CD4-positive, alpha-beta T cell treated with Interleukin-2 at 100 ng/mL for 4 hours (primary cell): ENCODE measurements around the gene KLC4.
"Not testable (repeated sequence)": the region's sequence is repeated elsewhere in the genome, so short reads cannot be mapped to it uniquely, and the experiment has no call there.

ENCODE experiments used
- DNase-seq: peaks from one replicate; pipeline ENCODE4 v3.0.0-alpha.2; 2020; ENCODE audit warnings: low spot score

KLC4 gene

DNA sequence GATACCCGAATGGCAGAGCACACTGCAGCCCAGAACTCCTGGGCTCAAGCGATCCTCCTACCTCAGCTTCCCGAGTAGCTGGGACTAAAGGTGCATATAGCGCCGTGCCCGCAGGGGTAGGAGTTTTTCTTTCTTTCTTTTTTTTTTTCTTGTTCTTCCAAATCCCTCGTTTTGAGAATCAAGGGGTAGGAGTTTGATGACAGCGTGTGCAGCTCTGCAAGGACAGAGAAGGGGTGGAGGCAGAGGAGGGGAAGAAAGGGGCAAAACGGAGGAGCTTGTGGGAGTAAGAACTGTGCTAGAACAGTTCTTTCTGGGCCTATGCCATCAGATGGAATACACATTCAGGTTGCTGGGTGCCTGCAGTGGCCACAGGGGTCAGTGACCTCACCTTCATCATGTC is 22.7 kb upstream of the KLC4 start:
- no peak for DNase-seq

DNA sequence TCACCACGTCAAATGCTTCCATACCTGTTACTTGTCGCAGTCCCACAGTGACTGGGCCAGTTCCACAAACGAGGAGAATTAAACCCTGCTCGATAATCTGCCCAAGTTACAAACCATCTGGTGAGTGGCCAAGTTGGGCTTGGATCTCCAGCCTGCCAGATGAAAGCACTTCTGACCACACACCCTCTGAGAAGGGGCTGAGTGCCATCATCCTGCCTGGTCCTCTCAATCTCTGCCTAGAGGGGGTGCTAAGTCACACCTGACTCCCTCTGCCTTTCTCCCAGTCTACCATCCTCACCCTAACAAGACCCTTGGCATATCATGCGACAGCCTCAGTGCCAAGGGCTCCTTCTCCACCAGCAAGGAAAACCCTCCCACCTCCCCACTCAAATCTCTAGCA is 22.2 kb upstream of the KLC4 start:
- no peak for DNase-seq

DNA sequence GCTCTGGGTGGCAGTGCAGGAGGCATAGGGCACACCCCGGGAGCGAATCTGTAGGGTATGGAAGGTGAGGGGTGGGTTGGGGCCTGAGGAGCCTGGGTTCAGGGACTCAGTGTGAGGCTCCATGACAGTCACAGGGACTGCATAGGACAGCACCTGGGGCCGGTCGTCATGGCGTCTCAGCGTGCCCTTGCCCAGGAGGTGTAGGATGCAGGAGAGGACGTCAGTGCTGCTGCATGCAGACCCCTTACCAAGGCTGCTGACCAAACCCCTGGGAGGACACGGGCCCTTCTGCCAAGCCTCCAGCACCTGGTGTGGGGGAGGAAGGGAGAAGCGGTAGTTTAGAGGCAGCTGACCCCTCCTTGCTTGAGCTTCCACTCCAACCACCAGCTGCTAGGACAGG is 21.7 kb upstream of the KLC4 start:
- DNase-seq, result no peak

DNA sequence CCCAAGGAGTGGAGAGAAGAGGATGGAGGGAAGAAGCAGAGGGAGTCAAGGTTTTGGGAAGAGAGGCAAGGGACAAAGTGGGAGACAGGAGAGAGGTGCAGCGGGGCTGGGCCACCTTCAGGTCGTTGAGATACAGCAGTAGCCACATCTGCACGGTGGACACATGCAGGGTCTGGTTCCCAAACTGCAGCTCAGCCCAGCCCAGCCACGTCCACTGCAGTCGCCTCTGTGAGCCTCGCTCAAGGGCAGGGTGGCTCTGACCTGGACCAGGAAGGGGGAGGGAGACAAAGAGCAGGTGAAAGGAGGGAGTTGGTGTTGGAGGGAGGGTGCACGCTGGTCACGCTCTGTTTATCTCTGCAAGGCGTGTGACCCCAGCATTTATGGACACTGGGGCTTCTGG is 20.7 kb upstream of the KLC4 start:
- DNase-seq, result no peak

DNA sequence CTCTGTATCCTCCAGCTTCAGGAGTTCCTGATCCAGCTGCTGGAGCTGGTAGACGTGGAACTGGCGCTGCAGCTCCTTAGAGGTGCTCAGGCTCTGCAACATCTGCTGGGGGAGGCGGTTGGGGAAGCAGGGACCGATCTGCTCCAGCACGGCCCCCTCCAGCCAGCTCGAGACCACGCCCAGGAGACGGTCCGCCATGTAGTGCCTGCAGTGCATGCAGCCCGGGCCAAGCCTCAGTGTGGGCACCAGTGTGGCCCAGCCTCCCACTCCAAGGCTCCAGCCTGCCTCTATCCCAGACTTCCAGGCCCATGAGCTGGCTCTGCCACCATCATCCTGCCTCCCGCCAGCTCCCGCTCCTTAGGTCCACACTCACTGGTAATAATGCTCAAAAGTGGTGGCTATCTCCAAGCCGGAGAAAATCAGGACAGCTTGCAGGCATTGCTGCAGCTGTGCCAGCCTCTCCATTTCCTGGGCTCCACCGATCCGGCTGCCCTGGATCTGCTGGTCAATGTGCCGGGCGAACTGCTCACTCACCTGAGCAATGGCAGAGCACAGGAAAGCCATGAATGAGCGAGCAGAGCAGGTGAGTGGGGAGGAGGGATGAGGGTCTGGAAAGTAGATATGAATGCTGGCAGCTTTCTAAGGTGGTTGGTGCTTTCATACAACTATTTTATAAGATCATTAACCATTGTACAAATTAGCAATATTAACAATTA is 18.7 kb upstream of the KLC4 start:
- no peak for DNase-seq

DNA sequence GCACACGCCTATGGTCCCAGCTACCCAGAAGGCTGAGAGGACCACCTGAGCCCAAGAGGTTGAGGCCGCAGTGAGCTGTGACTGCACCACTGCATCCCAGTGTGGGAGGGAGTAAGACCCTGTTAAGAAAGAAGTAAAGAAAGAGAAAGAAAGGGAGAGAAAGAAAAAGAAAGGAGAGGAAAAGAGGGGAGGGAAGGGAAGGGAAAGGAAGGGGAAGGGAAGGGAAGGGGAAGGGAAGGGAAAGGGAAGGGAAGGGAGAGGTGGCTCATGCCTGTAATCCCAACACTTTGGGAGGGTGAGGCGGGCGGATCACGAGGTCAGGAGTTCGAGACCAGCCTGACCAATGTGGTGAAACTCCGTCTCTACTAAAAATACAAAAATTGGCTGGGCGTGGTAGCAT is 18.0 kb upstream of the KLC4 start:
- not testable (repeated sequence) for DNase-seq

DNA sequence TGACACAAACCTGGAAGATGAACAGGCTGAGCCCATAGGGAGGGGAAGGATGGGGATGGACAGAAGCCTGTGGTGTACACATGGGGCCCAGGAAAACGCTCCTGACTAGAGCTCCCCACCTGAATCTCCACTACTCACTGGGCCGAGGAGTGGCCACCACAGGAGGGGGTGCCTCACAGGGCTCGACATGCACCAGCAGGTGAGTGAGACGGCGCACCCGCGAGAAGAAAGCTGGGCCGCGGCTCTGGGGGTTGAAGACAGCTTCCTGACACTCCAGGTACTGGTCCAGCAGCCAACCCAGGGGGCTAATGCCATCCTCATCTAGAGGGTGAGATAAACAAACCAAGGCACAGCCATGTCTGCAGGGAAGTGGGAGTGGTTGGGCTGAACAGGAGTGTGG is 16.1 kb upstream of the KLC4 start:
- DNase-seq, result no peak

DNA sequence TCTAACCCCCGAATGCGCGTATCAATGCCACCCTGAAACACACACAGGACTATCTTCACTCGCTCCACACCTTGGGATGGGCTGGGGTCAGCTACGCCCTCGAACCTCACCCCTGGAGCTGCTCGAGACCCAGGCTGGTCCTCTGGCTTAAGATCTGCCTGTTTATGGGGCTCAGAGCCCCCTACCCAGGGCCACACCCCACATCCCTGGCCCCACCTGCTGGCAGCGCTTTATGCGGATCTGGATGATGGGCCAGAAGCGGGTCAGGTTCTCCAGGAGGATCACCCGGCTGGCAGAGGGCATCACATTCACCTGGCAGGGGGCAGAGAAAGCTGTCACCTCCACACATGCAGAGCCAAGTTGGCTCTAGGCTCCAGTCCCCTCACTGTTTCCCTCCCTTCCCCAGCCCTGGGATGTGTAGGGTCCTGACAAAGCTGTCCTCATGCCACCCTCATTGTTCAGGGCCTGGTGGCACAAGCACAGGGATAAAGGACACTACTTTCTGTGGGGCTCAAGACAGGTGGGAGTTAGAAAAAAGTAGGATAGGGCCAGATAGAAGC is 14.0 kb upstream of the KLC4 start:
- DNase-seq, result no peak

DNA sequence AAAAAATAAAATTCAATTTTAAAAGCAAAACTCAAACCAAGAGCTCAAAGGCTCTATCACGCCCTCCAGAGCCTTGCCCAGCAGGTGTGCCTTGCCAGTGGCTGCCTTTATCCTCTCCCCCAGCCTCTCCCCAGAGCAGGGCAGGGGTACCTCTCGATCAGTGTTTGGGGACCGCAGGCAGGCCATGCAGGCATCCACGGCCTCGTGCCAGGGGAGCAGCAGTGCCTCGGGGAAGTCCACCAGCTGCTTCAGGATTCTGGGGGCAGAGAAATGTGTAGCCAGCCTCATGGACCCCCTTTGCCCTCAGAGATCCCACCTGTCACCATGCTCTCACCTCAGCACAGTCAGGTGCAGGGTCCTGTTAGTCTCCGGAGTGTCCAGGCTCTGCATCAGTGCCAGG is 11.4 kb upstream of the KLC4 start:
- no peak for DNase-seq

DNA sequence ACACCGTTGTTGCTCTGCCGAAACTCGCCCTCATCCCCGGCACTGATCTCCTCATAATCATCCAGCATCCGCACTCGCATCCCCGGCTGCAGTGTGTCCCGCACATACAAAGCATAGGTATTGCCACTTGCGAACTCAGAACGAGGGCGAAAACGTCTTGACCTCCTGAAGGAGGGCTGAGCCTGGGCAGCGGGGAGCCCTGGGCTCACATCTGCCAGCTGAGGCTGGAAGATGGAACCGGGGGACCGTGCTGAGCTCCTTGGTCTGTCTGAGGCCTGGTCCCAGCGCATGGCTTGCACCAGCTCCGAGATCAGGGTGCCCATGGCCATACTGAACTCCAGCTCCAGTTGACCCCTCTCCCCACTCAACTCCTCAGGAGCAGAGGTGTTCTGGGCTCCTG is 8.4 kb upstream of the KLC4 start:
- no peak for DNase-seq

DNA sequence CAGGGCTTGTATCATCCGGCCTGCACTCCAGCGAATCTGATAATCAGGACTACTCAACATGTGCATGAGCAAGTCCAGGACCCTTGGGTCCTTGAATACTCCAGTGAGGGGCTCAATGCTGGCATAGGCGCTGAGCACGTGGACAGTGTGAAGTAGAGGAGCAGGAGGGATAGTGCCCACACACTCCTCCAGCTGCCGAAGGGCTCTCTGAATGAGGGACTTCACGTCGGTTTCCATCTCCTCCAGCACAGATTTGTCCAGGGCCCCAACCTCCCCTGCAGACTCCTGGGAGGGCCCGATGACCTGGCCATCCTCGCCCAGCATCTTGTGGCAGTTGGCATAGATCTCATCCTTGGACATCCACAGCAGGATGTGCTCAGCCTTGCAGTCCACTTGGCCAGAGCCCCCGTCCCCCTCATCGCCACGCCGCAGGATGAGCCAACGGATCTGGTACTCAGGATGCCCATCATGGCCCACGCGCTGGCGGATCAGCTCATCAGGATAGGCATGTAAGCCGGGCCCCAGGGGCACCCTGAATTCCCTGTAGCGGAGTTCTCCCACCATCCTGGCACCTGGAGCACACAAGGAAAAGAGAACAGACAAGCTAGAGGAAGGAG is 7.1 kb upstream of the KLC4 start:
- no peak for DNase-seq

DNA sequence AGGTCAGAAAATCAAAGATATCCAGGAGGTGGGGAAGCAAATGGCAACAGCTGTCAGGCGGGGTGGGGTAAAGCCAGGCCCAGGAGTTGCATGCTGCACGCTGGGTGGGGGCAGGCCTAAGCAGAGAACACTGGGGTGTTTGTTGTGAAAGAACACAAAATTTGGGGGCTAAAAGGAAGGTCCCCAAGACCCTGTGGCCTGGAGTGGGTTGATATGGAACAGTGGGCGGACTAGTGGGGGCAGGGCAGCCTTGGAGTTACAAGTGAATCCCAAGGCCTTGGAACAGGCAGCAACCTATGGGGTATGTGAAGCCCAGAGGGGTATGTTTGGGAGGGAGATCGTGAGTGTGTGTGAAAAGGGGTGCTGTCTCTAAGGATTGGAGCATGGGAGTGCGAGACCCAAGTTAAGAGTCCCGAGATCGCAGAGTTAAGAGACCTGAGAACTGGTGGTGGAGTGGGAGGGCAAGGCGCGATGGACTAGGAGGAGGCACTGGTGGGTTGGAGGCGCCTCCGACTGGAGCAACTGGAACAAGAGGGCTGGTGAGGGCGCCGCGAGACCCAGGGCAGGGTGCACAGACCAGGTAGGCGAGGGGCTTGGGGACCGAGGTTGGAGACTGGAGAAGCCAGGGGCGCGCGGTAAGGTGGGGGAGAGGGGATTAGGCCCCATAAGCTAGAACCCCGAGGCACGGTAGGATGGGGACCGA is 6.4 kb upstream of the KLC4 start:
- DNase-seq, result no peak

DNA sequence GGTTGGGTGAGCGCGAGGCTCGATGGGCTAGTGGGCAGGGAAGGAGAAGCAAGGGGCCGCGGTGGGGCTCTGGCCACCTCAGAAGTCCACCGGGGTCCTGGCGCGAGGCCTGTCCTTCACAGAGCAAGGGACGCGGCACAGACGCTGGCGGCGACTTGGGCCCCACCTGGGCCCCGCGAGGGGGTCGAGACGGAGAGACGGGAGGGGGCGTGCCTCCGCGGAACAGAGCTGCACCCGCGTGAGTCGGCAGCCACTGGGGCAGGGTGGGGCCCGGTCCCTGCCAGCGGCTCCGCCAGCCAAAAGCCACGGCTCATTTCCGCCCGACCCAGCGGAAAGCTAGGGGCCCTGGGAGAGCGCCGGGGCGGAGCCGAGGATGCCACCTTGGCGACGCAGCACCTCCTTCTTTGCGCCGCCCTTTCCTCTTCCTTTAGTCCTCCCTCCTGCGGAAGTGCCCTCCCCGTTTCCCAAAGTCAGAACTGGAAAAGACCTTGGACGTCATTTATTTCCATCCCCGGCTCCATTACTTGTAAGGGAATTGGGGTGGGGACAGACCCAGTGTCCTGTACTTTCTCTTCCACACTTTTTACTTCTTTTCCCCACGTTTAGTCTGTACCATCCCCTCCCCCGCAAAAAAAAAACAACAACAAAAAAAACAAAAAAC is 5.8 kb upstream of the KLC4 start, which contains the start of gene CUL7:
Gene CUL7, minus strand, starts transcription at position 307 of the 661 bp plus-strand sequence. CDS start 1,063 bp downstream, outside the sequence.
- peak; percentile 92 for DNase-seq

DNA sequence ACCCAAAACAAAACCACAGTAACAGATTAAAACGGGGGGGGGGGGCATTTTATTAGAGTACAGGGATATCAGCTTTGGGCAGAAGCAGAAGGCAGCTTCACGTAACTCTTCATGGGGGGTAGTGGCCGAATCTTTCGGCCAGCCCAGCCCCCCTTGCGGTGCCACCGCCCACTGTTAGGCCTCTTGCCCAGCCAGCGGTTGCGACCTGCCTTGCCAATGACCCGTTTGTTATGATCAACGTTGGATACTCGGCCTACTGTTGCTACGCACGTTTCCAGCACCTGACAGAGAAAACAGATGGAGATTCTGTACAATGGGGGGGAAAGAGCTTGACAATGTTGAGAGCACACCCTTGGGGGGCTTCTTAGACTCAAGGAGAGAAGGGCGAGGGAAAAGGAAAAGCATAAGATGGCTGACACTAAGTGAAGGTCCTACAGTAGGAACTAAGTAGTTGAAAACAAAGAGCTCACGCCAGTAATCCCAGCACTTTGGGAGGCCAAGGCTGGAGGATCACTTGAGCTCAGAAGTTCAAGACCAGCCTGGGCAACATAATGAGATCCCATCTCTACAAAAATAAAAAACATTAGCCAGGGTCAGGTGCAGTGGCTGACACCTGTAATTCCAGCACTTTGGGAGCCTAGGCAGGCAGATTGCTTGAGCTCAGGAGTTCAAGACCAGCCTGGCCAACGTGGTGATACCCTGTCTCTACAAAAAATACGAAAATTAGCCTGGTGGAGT is 5.1 kb upstream of the KLC4 start:
- no peak for DNase-seq

DNA sequence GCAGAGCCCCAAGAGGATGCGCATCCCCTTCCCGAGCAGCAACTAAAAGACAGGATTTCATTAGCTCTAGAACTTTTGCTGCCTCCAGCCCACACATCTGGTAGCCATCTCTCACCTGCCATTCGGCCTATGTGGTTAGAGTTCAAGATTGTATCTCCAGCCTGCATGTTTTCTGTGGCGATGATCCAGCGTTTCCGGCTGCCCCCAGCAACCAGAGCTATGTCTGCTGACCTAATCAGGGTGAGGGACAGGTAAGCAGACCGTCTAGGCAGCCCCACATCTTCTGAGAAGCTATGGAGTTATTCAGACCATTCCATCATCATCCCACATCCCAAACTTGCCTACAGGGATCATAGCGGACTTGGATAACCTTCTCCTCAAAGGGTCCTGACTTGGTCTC is 3.5 kb upstream of the KLC4 start:
- DNase-seq, result no peak

DNA sequence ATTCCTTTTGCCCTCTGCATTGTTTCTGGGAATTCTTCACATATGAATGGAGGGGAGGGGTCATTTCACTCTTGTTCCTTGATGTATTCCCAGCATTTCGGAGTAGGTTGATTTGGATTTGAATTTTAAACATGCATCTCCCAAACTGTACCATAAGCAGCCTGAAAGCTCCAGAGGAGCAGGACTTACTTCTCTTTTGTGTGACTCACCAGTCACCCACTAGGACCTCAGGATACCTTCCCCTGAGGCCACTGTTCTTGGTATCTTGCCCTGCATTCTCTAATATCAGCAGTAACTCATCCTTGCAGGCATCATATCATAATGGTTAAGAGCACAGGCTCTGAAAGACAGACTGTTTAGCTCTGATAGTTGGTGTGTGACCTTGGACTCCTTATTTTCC is 900 bp upstream of the KLC4 start:
- DNase-seq, result no peak

DNA sequence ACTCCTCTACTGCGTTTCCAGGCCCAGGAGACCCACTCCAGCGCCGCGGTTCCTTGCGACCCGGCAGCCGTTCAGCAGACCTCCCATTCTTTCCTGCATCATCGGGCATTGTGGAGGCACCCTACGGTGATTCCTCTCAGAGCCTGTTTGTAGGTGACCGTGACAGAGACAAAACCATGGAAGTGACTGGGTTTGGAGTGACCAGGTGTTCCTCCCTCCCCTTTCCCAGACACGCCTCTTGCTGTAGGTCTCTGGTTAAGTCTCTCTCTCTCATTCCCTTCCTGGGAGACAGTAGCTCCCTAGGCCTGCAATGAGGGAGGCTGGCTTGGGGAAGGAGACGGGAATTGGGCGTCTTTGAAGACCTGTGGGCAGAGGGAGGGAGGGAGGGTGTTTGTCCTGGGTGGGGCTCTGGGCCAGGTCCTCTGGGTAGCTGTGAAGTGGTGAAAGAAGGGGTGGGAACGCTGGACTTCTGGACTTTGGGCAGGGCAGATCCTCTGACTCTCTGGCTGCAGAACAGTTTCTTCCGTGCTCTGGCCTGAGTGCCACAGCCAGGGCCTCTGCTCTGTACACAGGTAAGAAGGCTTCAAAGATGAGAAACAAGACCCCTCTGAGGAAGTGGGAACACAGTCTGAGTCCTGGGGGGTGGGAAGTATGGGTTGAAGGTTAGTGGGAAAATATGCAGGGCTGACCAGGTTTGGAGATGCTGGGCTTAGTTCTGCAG is 763 bp downstream of the KLC4 start:
- no peak for DNase-seq

DNA sequence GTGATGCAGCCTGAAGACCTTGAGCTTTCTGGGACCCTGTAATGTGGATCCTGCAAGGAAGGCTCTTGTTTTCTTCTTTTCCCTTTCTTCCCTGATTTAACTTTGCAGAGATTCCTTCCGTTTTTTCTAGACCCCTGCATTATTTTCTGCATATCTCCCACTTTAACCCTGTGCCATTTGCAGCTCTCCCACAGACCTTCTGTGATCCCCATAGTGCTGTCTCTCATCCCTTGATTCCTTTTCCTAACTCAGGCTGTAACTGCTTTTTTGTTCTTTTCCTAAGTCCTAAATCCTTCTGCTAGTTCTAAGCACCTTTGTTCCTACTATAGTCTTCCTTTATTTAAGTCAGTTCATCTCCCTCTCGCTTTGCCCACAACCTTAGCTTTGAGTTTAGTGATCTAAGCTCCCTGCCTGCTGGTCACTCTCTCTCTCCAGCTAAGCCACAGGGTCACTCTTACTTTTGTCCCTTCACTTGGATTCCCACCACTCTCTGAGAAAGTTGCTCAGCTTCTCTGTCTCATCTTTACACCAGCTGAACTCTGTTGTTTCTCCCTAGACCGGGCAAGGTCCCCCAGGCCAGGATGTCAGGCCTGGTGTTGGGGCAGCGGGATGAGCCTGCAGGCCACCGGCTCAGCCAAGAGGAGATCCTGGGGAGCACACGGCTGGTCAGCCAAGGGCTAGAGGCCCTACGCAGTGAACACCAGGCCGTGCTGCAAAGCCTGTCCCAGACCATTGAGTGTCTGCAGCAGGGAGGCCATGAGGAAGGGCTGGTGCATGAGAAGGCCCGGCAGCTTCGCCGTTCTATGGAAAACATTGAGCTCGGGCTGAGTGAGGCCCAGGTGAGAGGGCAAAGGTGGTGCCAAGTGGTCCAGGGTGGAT is 1.6 kb downstream of the KLC4 start:
- no peak for DNase-seq

DNA sequence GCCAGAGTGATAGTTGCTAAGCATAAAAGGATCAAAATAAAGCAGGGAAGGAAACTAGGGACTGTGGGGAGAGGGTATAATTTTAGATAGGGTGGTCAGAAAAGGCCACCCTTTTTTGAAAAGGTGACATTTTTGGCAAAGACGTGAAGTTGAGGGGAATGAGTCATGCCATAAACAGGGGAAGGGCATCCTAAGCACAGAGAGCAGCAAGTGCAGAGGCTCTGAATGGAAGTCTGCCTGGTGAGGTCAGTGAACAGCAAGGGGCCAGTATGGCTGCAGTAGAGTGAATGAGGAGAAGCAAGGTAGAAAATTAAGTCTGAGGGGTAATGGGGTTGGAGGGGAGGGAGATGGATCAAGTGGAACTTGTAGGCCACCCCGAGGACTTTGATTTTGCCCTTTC is 2.4 kb downstream of the KLC4 start:
- DNase-seq, result no peak

DNA sequence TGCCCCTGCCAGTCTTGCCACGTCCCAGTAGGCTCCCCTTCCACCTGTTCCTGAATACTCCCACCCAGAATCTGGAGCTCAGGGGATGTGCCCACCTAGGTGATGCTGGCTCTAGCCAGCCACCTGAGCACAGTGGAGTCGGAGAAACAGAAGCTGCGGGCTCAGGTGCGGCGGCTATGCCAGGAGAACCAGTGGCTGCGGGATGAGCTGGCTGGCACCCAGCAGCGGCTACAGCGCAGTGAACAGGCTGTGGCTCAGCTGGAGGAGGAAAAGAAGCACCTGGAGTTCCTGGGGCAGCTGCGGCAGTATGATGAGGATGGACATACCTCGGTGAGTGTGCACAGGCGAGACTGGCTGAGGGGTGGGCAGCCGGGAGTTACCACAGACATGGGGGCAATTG is 3.4 kb downstream of the KLC4 start:
- no peak for DNase-seq
